K562 (cell line): ENCODE data around the gene ATXN1. TPM values are rescaled to one million over a fixed set of nuclear protein-coding genes. Genes with fewer than 3 reads are reported as not detected.

Experiments
- ATAC-seq: fragments of 200-7000 bp; cut with Tn5 transposase; 3 replicates; pipeline ENCODE4 v1.9.1; 2020; ENCODE audit warnings: moderate library complexity
- BruUV-seq: library from RNA; stranded (reverse); fragments of 400-500 nt; replicated peaks from 2 replicates; lab custom pipeline; 2021; lab: Mats Ljungman, UMichigan
- CTCF ChIA-PET: fragments of 300-600 bp; formaldehyde crosslinking; extraction: SDS; loops from one replicate; lab custom pipeline; 2021; ENCODE audit warnings: low intra/inter-chr PET ratio; lab: Yijun Ruan, JAX
- POLR2A ChIA-PET: fragments of 300-600, 350-650 bp; sonication (Branson Sonifier 250); formaldehyde crosslinking; extraction: SDS; loops from one replicate; lab custom pipeline; 2021; ENCODE audit warnings: antibody characterized with exemption, inconsistent platforms; lab: Yijun Ruan, JAX
- DNase-seq, 4 experiments: peaks; one replicate each; pipeline versions ENCODE4 v3.0.0 to v3.0.0-alpha.2; 2011 to 2018; ENCODE audit warnings: low spot score in 3 of 4, mixed read lengths in 3 of 4; ENCODE audit errors: extremely low read depth in 1 of 4
- FAIRE-seq: peaks from 2 replicates; lab custom pipeline; 2011; peaks lifted over from hg19 to GRCh38; lab: Jason Lieb, UNC
- H2AFZ ChIP-seq: 2 replicates; pipeline ENCODE4 v1.6.0; 2011; ENCODE audit warnings: low read depth, low read length, control low read depth, inconsistent platforms
- H3K27ac ChIP-seq: fragments of 200-600 bp; 3 replicates; pipeline ENCODE4 v1.8.0; 2011; ENCODE audit warnings: low read depth, mild to moderate bottlenecking, control low read depth, inconsistent platforms, low read length, moderate library complexity, mixed read lengths; ENCODE audit errors: extremely low read depth
- H3K27me3 ChIP-seq, 2 experiments: fragments of 300-600 bp in 1 of 2; 2 replicates in 1 of 2; 3 replicates in 1 of 2; pipeline versions ENCODE4 v1.6.0 to v1.8.0; 2011; ENCODE audit warnings: inconsistent platforms in 2 of 2, low read length in 2 of 2, mild to moderate bottlenecking in 1 of 2, mixed read lengths in 1 of 2, moderate library complexity in 1 of 2; ENCODE audit not compliant: control insufficient read depth in 2 of 2, insufficient read depth in 2 of 2
- H3K36me3 ChIP-seq: fragments of 300-600 bp; 3 replicates; pipeline ENCODE4 v1.8.0; 2011; ENCODE audit warnings: mild to moderate bottlenecking, low read length, inconsistent platforms; ENCODE audit not compliant: control insufficient read depth, insufficient read depth
- H3K4me1 ChIP-seq, 2 experiments: fragments of 200-600 bp in 1 of 2; replicated peaks in 1 of 2; 2 replicates in 1 of 2; 3 replicates in 1 of 2; pipeline versions ENCODE4 v1.5.1 to v1.8.0; 2011; ENCODE audit warnings: inconsistent platforms in 2 of 2, low read length in 2 of 2, mild to moderate bottlenecking in 1 of 2, mixed read lengths in 1 of 2, moderate library complexity in 1 of 2; ENCODE audit not compliant: control insufficient read depth in 2 of 2, insufficient read depth in 2 of 2
- H3K4me2 ChIP-seq: 2 replicates; pipeline ENCODE4 v1.6.1; 2011; ENCODE audit warnings: low read length, control low read depth, inconsistent platforms, mixed read lengths; ENCODE audit not compliant: insufficient read depth
- H3K4me3 ChIP-seq: fragments of 200-600 bp; sonication (generic), shearing (Covaris generic); 2 replicates; pipeline ENCODE4 v1.5.1; 2016; ENCODE audit warnings: control low read depth, inconsistent platforms
- H3K79me2 ChIP-seq: fragments of 200-600 bp; 3 replicates; pipeline ENCODE4 v1.8.0; 2011; ENCODE audit warnings: low read length, inconsistent platforms; ENCODE audit not compliant: control insufficient read depth, insufficient read depth
- H3K9ac ChIP-seq, 2 experiments: 2 replicates each; pipeline versions ENCODE4 v1.6.0 to v1.6.1; 2011; ENCODE audit warnings: low read depth in 2 of 2, low read length in 2 of 2, control low read depth in 1 of 2, inconsistent platforms in 1 of 2, mild to moderate bottlenecking in 1 of 2, mixed read lengths in 1 of 2; ENCODE audit not compliant: insufficient read depth in 1 of 2
- H3K9me1 ChIP-seq: one replicate; pipeline ENCODE4 v1.6.0; 2011; ENCODE audit warnings: inconsistent platforms, mild to moderate bottlenecking, low read length, moderate library complexity; ENCODE audit not compliant: control insufficient read depth, insufficient read depth
- H3K9me3 ChIP-seq: replicated peaks from 2 replicates; pipeline ENCODE4 v1.5.1; 2011; ENCODE audit warnings: low read depth, low read length, inconsistent platforms; ENCODE audit not compliant: control insufficient read depth, insufficient read depth
- H4K20me1 ChIP-seq: replicated peaks from 2 replicates; pipeline ENCODE4 v1.6.1; 2011; ENCODE audit warnings: low read length, inconsistent platforms, mixed read lengths; ENCODE audit not compliant: control insufficient read depth, insufficient read depth
- BMI1 ChIP-seq: fragments of 150-350 bp; IDR thresholded peaks from 2 replicates; pipeline ENCODE4 v1.6.1; 2014; ENCODE audit warnings: low read length
- DMBX1 ChIP-seq: fragments of 250-450 bp; sonication (Bioruptor Pico); IDR thresholded peaks from 2 replicates; pipeline ENCODE4 v1.8.0; 2022; ENCODE audit warnings: inconsistent platforms, mild to moderate bottlenecking, moderate library complexity, borderline replicate concordance
- RAD21 ChIP-seq, 2 experiments: fragments of 250-450 bp in 1 of 2; fragments of 450-650 bp in 1 of 2; sonication (Bioruptor Pico) in 1 of 2; formaldehyde crosslinking in 1 of 2; IDR thresholded peaks in 1 of 2; conservative IDR thresholded peaks in 1 of 2; 2 replicates each; pipeline versions ENCODE4 v1.4.0 to v1.8.0; 2020 to 2022; ENCODE audit warnings: mild to moderate bottlenecking in 2 of 2, moderate library complexity in 1 of 2
- ZNF24 ChIP-seq: fragments of 450-650 bp; IDR thresholded peaks from 2 replicates; pipeline ENCODE4 v1.6.1; 2016
- WGBS: fragments of 100-300 bp; shearing (Covaris generic); methylation state at CpG from one replicate; pipeline ENCODE4 v1.1.6; 2016; ENCODE audit warnings: low coverage, mixed read lengths; ENCODE audit not compliant: insufficient coverage; ENCODE audit errors: missing lambda C conversion rate; 5-methylcytosine and 5-hydroxymethylcytosine counted together
- in situ Hi-C: fragments of 300-500 bp; cut with MboI; formaldehyde crosslinking; loops from 4 replicates; pipeline ENCODE4 v1.15.0; 2018; ENCODE audit warnings: inconsistent platforms, mixed read lengths
- intact Hi-C: fragments of 100-400 bp; cut with micrococcal nuclease; formaldehyde crosslinking; loops from 2 replicates; pipeline ENCODE4 v1.14.2; 2022
- polyA plus RNA-seq, 8 experiments: library from polyadenylated mRNA; depleted of rRNA in 4 of 8; stranded (reverse) in 5 of 8; unstranded in 3 of 8; fragments of >200 nt; fragmentation: Nextera tagmentation in 2 of 8; fragmentation: Illumina TruSeq in 1 of 8; extraction: Ambion mirVana in 2 of 8; extraction: Trizol in 1 of 8; gene quantifications; 2 replicates each; pipeline versions ENCODE4 v1.2.1 to v1.2.3, GENCODE V29; 2011 to 2014; ENCODE audit warnings: inconsistent platforms in 1 of 8, missing spikeins in 1 of 8
- total RNA-seq, 7 experiments: library from RNA; depleted of rRNA in 6 of 7; stranded (reverse); fragments of >200 nt in 6 of 7; fragmentation: Illumina TruSeq in 2 of 7; extraction: Trizol in 2 of 7; gene quantifications; 2 replicates each; pipeline versions ENCODE4 v1.2.1 to v1.2.3, GENCODE V29; 2011 to 2021; ENCODE audit warnings: low replicate concordance in 1 of 7
- TF ChIP-seq, protein P1 (sequence below): fragments of 450-650 bp; IDR thresholded peaks from 2 replicates; pipeline ENCODE4 v1.6.1; 2016; ENCODE audit warnings: low read depth

ATXN1 gene
- total and polyA plus RNA-seq, 9 of the 15 experiments (the other 6 are each of a cell fraction or from before 2014, with no cell fraction given) = under 0.01 to 1.2 (median 0.58) TPM

DNA sequence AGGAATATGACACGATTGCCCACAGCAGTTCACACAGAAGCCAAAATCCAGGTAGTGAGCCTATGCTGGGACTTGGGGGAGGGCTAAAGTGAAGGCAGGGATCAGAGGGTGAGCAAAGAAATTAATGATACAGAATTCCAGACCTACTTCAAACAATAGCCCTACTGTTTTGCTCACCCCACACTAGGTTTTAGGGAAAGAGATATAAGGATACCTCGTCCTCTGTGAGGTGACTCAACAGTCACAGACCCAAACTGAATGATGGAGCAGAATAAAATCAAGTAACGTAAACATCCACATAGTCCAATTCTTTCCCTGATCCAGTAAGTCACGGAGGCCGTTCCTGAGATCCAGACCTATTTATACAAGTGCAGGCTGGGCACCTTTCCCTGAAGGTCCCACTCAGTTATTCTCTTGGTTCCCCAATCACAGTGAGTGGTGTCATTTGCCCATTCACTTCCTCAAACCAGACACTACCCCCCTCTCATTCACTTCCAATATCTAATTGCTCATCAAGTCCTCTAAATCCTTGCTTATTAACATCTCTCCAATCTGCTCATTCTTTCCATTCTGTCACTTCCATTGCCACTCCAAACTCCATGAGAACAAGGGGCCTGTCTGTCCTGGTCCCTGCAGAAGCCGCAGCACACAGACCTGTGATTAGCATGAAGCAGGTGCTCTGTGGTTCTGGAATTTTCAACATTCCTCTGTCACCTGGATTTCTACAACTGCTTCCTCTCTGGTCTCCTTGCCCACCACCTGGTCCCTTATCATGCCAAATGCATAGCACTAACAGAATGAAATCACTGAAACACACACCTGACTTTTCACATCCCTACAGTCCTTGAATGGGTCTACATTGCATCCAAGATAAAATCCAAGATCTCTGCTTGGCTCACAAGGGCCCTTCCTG is 55.9 kb downstream of the ATXN1 start:
- WGBS = under 1% methylated on average over 6 of the region's 6 CpGs
- Histone ChIP-seq H3K4me3 (no peak overlapping the region), H3K9ac (no peak overlapping the region), H4K20me1 (no peaks in the 10 kb centered on the region), H3K27ac (no peak overlapping the region), H2AFZ (no peak overlapping the region), H3K9me1 (no peaks in the 10 kb centered on the region), H3K9me3 (no peaks in the 10 kb centered on the region), H3K4me1 (no peaks in the 10 kb centered on the region), H3K79me2 (no peaks in the 10 kb centered on the region), H3K4me2 (no peak overlapping the region), H3K27me3 (peaks cover 7 to 18% of the 10 kb centered on the region in 2 experiments; a peak in 3 of 5 replicates), H3K36me3 (no peaks in the 10 kb centered on the region)
- ATAC-seq (no peak), FAIRE-seq (no peak), DNase-seq (no peak)
- BruUV-seq = no TSS peak
- intact Hi-C loops (no loop called here), in situ Hi-C loops (no loop called here)
- ChIA-PET POLR2A (no interaction called here), CTCF (no interaction called here)
- TF ChIP-seq, protein P1, sequence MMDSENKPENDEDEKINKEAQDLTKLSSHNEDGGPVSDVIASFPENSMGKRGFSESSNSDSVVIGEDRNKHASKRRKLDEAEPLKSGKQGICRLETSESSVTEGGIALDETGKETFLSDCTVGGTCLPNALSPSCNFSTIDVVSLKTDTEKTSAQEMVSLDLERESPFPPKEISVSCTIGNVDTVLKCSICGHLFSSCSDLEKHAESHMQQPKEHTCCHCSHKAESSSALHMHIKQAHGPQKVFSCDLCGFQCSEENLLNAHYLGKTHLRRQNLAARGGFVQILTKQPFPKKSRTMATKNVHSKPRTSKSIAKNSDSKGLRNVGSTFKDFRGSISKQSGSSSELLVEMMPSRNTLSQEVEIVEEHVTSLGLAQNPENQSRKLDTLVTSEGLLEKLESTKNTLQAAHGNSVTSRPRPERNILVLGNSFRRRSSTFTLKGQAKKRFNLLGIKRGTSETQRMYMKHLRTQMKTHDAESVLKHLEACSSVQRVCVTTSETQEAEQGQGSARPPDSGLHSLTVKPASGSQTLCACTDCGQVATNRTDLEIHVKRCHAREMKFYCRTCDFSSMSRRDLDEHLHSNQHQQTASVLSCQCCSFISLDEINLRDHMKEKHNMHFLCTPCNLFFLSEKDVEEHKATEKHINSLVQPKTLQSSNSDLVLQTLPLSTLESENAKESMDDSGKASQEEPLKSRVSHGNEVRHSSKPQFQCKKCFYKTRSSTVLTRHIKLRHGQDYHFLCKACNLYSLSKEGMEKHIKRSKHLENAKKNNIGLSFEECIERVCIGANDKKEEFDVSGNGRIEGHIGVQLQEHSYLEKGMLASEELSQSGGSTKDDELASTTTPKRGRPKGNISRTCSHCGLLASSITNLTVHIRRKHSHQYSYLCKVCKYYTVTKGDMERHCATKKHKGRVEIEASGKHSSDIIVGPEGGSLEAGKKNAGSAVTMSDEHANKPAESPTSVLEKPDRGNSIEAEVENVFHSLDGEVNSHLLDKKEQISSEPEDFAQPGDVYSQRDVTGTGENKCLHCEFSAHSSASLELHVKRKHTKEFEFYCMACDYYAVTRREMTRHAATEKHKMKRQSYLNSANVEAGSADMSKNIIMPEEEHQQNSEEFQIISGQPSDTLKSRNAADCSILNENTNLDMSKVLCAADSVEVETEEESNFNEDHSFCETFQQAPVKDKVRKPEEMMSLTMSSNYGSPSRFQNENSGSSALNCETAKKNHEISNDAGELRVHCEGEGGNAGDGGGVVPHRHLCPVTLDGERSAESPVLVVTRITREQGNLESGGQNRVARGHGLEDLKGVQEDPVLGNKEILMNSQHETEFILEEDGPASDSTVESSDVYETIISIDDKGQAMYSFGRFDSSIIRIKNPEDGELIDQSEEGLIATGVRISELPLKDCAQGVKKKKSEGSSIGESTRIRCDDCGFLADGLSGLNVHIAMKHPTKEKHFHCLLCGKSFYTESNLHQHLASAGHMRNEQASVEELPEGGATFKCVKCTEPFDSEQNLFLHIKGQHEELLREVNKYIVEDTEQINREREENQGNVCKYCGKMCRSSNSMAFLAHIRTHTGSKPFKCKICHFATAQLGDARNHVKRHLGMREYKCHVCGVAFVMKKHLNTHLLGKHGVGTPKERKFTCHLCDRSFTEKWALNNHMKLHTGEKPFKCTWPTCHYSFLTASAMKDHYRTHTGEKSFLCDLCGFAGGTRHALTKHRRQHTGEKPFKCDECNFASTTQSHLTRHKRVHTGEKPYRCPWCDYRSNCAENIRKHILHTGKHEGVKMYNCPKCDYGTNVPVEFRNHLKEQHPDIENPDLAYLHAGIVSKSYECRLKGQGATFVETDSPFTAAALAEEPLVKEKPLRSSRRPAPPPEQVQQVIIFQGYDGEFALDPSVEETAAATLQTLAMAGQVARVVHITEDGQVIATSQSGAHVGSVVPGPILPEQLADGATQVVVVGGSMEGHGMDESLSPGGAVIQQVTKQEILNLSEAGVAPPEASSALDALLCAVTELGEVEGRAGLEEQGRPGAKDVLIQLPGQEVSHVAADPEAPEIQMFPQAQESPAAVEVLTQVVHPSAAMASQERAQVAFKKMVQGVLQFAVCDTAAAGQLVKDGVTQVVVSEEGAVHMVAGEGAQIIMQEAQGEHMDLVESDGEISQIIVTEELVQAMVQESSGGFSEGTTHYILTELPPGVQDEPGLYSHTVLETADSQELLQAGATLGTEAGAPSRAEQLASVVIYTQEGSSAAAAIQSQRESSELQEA = no peak
- TF ChIP-seq DMBX1 (CRISPR knock-in tag) (no peak), ZNF24 (no peak), RAD21 (CRISPR knock-in tag; conservative IDR thresholded peaks at IDR 0.05 in 1 of 2, IDR thresholded peaks at IDR 0.05 in 1 of 2) (no peak), BMI1 (no peak)
